Nephron progenitor cell (in vitro differentiated cells): ENCODE data around the gene FASTKD1.
"Not testable (repeated sequence)": the region's sequence is repeated elsewhere in the genome, so short reads cannot be mapped to it uniquely, and the experiment has no call there.

Source experiments
- DNase-seq: peaks from one replicate; pipeline ENCODE4 v3.0.0; 2021
- H3K27ac Mint-ChIP-seq: 2 replicates; pipeline ENCODE4 v1.8.0; 2021; ENCODE audit warnings: mild to moderate bottlenecking, moderate library complexity, mixed read lengths
- H3K27me3 Mint-ChIP-seq: 2 replicates; pipeline ENCODE4 v1.8.0; 2021; ENCODE audit warnings: mild to moderate bottlenecking, low read depth, mixed read lengths; ENCODE audit not compliant: poor library complexity
- H3K36me3 Mint-ChIP-seq: 2 replicates; pipeline ENCODE4 v1.8.0; 2021; ENCODE audit warnings: low read depth, mixed read lengths
- H3K4me1 Mint-ChIP-seq: 2 replicates; pipeline ENCODE4 v1.8.0; 2021; ENCODE audit warnings: mixed read lengths
- H3K4me3 Mint-ChIP-seq: 2 replicates; pipeline ENCODE4 v1.8.0; 2021; ENCODE audit warnings: mild to moderate bottlenecking, moderate library complexity, mixed read lengths
- H3K9me3 Mint-ChIP-seq: 2 replicates; pipeline ENCODE4 v1.8.0; 2021; ENCODE audit warnings: mild to moderate bottlenecking, moderate library complexity, mixed read lengths
- CTCF ChIP-seq: fragments of 200-600 bp; sonication (generic); IDR thresholded peaks from 2 replicates; pipeline ENCODE4 v1.5.0; 2021; ENCODE audit warnings: antibody characterized with exemption

The FASTKD1 gene

DNA sequence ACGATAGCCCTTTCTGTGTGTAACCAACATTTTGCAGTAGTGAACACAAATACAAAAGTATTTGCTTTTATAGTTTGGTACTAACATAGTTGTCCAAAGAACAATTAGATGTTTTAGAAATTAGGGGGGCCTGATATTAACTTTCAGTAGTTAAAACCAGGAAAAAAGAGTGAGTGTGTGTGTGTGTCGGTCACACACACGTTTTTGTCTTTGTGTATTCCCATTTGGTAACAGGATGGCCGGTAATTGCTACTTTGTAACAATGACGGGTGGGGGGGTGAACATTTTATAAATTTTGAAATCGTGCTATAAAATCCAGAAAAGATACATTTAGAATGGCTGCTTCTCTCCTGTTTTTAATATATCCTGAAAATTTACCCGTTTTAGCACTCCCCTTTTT, 12.0 kb upstream of the FASTKD1 start:
- Mint-ChIP-seq H3K27ac (peak overlapping the region; percentile 100), H3K4me3 (peak overlapping the region; percentile 99), H3K27me3 (no peaks in the 10 kb centered on the region), H3K4me1 (peaks cover 17% of the 10 kb centered on the region), H3K36me3 (peaks cover 44% of the 10 kb centered on the region), H3K9me3 (peaks cover 47% of the 10 kb centered on the region)
- no peak for TF ChIP-seq CTCF
- no peak for DNase-seq

DNA sequence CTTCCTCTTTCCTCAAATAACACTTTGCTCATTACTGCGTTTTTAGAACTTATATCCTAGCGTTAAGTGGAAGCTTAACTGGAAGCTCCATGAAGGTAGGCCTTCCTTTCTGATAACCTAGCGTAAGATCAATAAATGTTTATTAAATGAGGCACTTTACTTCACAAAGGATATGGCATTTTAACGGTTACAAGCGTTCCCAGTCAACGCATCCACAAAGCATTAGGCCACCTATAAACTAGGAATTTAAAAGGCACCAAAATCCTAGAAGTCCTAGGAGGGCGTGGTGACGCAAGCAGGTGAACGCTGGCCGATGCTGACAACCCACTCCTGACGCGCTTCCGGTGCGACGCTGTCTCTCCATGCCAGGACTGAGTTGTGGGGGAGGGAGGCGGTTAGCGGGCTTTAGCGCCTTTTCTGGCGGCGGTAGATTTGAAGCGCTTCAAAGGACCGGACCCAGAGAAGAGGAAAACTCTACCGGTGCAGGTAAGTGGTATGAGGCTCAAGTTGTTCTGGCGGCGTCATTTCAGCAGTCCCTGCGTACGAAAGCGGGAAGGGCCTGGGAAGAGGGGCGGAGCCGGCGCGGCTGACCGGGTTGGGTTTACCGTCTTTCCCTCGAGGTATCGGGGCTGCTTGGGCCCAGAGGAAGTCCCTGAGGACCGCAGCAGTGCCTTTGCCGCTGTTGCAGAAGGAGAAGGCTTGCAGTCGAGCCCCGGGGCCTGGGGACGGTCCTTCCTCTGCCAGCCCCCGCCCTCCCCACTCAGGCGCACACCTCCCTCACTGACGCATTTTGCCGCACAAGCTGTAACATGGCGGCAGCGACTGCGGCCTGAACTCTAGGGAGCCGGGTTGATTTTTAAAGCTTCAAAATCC, 10.6 kb upstream of the FASTKD1 start, which contains the start of gene PPIG:
TSS of gene PPIG (plus strand) at position 347 of the 873 bp plus-strand sequence. CDS start 19,691 bp downstream, outside the sequence.
- peak; percentile 73 for DNase-seq
- peaks cover 30% of the 10 kb centered on the region for H3K36me3 Mint-ChIP-seq
- peaks cover 13% of the 10 kb centered on the region for H3K27me3 Mint-ChIP-seq
- no peak for TF ChIP-seq CTCF
- peaks cover 17% of the 10 kb centered on the region for H3K4me1 Mint-ChIP-seq
- H3K4me3 Mint-ChIP-seq: peak within 1 kb of the TSS; percentile 99
- H3K9me3 Mint-ChIP-seq: peaks cover 33% of the 10 kb centered on the region
- H3K27ac Mint-ChIP-seq: peak within 1 kb of the TSS; percentile 100

DNA sequence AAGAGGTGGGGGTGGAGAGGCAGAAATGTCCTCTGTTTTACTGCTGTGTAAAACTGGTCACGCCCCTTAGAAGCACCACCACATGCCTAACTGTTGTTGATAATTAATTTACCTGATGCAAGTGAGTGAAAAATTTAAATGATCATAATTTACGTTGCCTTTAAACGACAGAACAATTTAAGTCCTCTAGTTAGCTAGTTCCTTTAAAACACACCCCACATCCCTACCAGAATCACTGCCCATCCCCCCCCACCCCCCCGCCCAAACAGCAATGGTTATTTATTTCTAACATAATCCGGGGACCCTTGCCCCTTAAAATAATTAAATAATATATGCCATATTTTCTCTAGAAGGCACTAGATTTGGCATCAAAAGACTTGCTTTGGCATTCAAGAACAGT, 9.9 kb upstream of the FASTKD1 start:
- peaks cover 22% of the 10 kb centered on the region for H3K4me1 Mint-ChIP-seq
- peaks cover 21% of the 10 kb centered on the region for H3K27me3 Mint-ChIP-seq
- peak overlapping the region; percentile 99 for H3K4me3 Mint-ChIP-seq
- no peak for TF ChIP-seq CTCF
- H3K27ac Mint-ChIP-seq: no peak overlapping the region
- H3K36me3 Mint-ChIP-seq: peaks cover 23% of the 10 kb centered on the region
- no peak for DNase-seq
- peaks cover 26% of the 10 kb centered on the region for H3K9me3 Mint-ChIP-seq

- H3K4me3 Mint-ChIP-seq, DNase-seq, H3K27ac Mint-ChIP-seq: not testable (repeated sequence)
- Mint-ChIP-seq H3K36me3 (peaks cover 18% of the 10 kb centered on the region), H3K27me3 (peaks cover 29% of the 10 kb centered on the region), H3K9me3 (peaks cover 22% of the 10 kb centered on the region), H3K4me1 (peaks cover 22% of the 10 kb centered on the region)
Measured at GRCh38 chr2:169582552-169583266, 9.0 kb upstream of the FASTKD1 start.

DNA sequence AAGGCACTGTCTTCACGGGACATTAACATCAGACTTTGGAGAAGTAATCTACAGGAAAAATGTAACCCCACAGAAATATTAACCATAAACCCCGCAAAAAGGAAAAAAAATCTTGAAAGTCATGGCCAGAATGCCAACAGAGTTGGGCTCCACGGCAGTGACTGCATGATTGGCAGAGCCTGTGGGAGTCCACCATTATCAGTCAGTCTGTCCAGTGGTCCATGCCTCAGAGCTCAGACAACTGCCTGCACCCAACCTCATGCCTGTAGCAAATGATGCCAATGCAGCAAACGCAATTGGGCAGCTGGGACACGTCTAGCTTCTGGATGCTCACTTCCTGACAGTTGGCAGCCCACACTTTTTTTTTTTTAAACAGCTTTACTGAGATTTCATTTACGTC, 5.4 kb upstream of the FASTKD1 start:
- H3K4me1 Mint-ChIP-seq: peaks cover 5% of the 10 kb centered on the region
- TF ChIP-seq CTCF: no peak
- no peak overlapping the region for H3K4me3 Mint-ChIP-seq
- peaks cover 4% of the 10 kb centered on the region for H3K36me3 Mint-ChIP-seq
- H3K27me3 Mint-ChIP-seq: peaks cover 48% of the 10 kb centered on the region
- H3K9me3 Mint-ChIP-seq: peaks cover 30% of the 10 kb centered on the region
- DNase-seq: no peak
- no peak overlapping the region for H3K27ac Mint-ChIP-seq

DNA sequence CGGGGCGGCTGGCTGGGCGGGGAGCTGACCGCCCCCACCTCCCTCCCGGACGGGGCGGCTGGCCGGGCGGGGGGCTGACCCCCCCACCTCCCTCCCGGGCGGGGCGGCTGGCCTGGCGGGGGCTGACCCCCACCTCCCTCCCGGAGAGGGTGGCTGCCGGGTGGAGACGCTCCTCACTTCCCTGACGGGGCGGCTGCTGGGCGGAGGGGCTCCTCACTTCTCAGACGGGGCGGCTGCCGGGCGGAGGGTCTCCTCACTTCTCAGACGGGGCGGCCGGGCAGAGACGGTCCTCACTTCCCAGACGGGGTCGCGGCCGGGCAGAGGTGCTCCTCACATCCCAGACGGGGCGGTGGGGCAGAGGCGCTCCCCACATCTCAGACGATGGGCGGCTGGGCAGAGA, 1.6 kb upstream of the FASTKD1 start:
- peaks cover 36% of the 10 kb centered on the region for H3K4me1 Mint-ChIP-seq
- H3K27me3 Mint-ChIP-seq: peaks cover 44% of the 10 kb centered on the region
- not testable (repeated sequence) for H3K27ac Mint-ChIP-seq, H3K4me3 Mint-ChIP-seq, DNase-seq, H3K36me3 Mint-ChIP-seq
- H3K9me3 Mint-ChIP-seq: peaks cover 17% of the 10 kb centered on the region

DNA sequence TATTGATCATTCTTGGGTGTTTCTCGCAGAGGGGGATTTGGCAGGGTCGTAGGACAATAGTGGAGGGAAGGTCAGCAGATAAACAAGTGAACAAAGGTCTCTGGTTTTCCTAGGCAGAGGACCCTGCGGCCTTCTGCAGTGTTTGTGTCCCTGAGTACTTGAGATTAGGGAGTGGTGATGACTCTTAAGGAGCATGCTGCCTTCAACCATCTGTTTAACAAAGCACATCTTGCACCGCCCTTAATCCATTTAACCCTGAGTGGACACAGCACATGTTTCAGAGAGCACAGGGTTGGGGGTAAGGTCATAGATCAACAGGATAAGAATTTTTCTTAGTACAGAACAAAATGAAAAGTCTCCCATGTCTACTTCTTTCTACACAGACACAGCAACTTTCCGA, 874 bp upstream of the FASTKD1 start:
- not testable (repeated sequence) for H3K4me3 Mint-ChIP-seq, DNase-seq, H3K27ac Mint-ChIP-seq
- Mint-ChIP-seq H3K9me3 (peaks cover 17% of the 10 kb centered on the region), H3K36me3 (peaks cover 13% of the 10 kb centered on the region), H3K4me1 (peaks cover 42% of the 10 kb centered on the region), H3K27me3 (peaks cover 37% of the 10 kb centered on the region)
